GM06990 (cell line): Measurements from ENCODE around the gene SEMA3C.
A peak's percentile ranks its signal among the peaks of the same experiment; 100 is the strongest.

ENCODE experiments used
- DNase-seq: peaks from one replicate; pipeline ENCODE4 v3.0.0-alpha.2; 2011; ENCODE audit not compliant: insufficient read length; ENCODE audit errors: extremely low read depth
- H3K27me3 ChIP-seq: replicated peaks from 2 replicates; pipeline ENCODE4 v1.6.0; 2011; ENCODE audit warnings: low read length; ENCODE audit not compliant: control insufficient read depth, insufficient read depth
- H3K36me3 ChIP-seq: 2 replicates; pipeline ENCODE4 v1.5.1; 2011; ENCODE audit warnings: low read length; ENCODE audit not compliant: control insufficient read depth, insufficient read depth
- H3K4me3 ChIP-seq: replicated peaks from 2 replicates; pipeline ENCODE4 v1.5.1; 2011; ENCODE audit warnings: low read depth, mild to moderate bottlenecking, control low read depth, low read length
- CTCF ChIP-seq: IDR thresholded peaks from 2 replicates; pipeline ENCODE4 v1.5.1; 2011; ENCODE audit warnings: low read length, control low read depth, mild to moderate bottlenecking, inconsistent platforms; ENCODE audit not compliant: insufficient read depth, poor library complexity, severe bottlenecking

SEMA3C gene

GRCh38 chr7:80771523-80771922 lies 147.3 kb downstream of the SEMA3C start:
- no peak overlapping the region for H3K4me3 ChIP-seq
- DNase-seq: no peak
- TF ChIP-seq CTCF: no peak
- no peaks in the 10 kb centered on the region for H3K27me3 ChIP-seq
- H3K36me3 ChIP-seq: no peaks in the 10 kb centered on the region

- peak; percentile 18 for DNase-seq
- no peaks in the 10 kb centered on the region for H3K27me3 ChIP-seq
- H3K36me3 ChIP-seq: no peaks in the 10 kb centered on the region
- TF ChIP-seq CTCF: no peak
- H3K4me3 ChIP-seq: no peak overlapping the region
These were observed 148.2 kb downstream of the SEMA3C start for GRCh38 chr7:80770675-80771081.

GRCh38 chr7:80770061-80770460 lies 148.8 kb downstream of the SEMA3C start:
- Histone ChIP-seq H3K36me3 (no peaks in the 10 kb centered on the region), H3K27me3 (no peaks in the 10 kb centered on the region), H3K4me3 (no peak overlapping the region)
- no peak for TF ChIP-seq CTCF
- DNase-seq: no peak

- DNase-seq: no peak
- TF ChIP-seq CTCF: no peak
- no peaks in the 10 kb centered on the region for H3K27me3 ChIP-seq
- H3K36me3 ChIP-seq: no peaks in the 10 kb centered on the region
- H3K4me3 ChIP-seq: no peak overlapping the region
These were observed 150.1 kb downstream of the SEMA3C start for GRCh38 chr7:80768756-80769155.

- no peak for DNase-seq
- no peaks in the 10 kb centered on the region for H3K27me3 ChIP-seq
- no peak for TF ChIP-seq CTCF
- no peaks in the 10 kb centered on the region for H3K36me3 ChIP-seq
- no peak overlapping the region for H3K4me3 ChIP-seq
These were observed 151.2 kb downstream of the SEMA3C start for GRCh38 chr7:80767654-80768053.

GRCh38 chr7:80766724-80767123 lies 152.1 kb downstream of the SEMA3C start:
- DNase-seq: no peak
- Histone ChIP-seq H3K27me3 (no peaks in the 10 kb centered on the region), H3K36me3 (no peaks in the 10 kb centered on the region), H3K4me3 (no peak overlapping the region)
- TF ChIP-seq CTCF: no peak
